ENCODE measurements around the gene NACA2. TPM values are rescaled to one million over a fixed set of nuclear protein-coding genes. Genes with fewer than 3 reads are reported as not detected.
A peak's percentile ranks its signal among the peaks of the same experiment; 100 is the strongest.
"Not testable (repeated sequence)": the region's sequence is repeated elsewhere in the genome, so short reads cannot be mapped to it uniquely, and the experiment has no call there.

The NACA2 gene
- total RNA-seq, 1 donor from 2014 or later: not detected

DNA sequence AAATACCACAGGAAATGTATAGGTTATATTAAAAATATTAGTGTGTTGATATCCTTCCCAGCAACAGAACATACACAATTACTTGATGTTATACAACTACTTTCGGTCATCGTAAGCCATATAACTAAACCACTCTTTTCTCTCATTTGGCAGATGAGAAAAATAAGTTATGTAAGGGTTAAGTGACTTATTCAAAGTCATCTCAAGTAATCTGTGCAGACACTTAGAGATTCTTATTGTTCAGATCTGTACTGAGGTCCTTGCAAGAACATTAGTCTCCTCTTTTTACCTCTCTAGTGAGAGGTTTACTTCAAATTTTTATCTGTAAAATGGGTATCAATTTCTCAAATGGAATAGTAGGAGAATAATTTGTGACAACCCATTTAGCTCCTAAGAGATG, 15.0 kb downstream of the NACA2 start:
- DNase-seq (ENCODE audit: low spot score): no peak

DNA sequence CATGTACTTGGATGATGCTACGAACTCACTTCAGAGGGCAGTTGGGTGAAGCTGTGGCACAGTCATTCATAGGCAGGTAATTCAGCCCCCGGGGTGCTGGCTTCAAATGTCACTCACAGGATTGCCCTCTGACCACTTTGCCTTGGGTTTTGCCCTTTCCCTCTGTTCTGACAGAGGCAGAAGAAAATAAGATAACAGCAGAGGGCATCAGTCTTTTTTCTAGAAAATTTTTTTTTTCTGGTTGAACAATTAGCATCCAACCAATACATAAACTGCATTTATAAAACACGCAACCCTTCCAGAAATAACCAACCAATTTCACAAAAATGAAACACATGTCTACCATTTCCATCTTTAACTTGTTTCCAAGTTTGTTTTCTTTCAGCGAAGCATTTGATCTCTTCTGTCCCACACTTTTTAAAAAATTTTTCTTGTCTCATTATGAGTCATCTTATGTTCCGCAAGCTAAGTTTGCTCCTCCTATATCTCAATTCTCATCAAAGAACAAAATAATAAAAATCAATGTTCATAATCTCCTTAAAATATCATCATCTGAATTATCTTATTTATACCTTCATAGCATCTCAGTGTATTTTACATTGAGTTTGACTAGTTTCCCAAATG, 15.6 kb downstream of the NACA2 start:
- no peak for DNase-seq (ENCODE audit: low spot score)

DNA sequence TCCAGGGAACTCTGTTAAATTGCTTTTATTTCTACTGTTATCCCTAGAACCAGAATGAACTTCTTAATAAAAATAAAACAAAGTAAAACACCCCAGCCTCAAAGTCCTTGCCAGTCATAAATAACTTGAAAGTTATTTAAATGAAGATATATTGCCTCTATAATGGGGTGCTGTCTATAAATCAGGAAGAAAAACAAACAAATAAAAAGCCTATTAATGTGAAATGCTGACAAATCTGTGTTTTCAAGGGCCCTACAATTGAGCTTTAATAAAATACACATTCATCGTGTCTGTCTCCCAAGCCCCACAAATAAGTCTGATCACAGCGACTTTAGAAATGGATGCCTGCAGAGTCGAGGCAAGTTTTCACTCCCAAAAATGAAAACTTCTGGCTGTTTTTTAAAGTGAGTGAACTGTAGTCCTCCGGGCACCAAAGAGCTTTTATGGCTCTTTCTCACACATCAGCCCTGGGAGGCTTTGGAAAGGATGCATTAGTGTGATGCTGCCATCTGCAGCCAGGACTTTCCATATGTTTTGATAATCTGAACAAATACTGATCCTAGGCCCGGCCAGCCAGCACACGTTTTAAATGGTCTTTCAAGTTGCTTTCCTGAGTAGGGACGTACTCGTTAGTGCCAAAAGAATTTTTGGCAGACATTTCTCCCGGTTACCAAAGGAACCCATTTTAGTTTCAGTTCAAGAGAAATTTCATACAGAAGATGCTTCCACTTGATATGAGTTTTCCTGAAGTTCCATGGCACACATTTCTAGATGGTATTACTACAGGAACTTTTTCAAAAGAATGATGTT, 16.3 kb downstream of the NACA2 start:
- peak; percentile 47 for DNase-seq (ENCODE audit: low spot score)

- not testable (repeated sequence) for DNase-seq (ENCODE audit: low spot score)
These were observed 18.5 kb downstream of the NACA2 start for GRCh38 chr17:61572547-61572946.

DNA sequence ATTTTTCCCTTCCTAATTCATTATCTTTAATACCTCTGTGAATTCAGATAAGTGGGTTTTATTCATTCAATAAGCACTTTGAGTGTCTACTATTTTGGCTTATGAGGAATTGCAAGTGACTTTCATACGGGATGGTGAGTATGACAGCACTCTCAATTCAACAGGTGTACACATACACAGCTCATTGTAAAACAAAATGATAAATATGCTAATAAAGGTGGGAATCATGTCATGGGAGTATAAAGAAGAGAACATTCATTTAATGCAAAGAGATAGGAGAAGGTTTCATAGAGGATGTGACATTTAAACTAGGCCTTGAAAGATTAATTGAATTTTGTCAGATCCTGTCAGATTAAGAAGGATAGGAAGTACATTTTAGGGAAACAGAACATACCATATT, 19.4 kb downstream of the NACA2 start:
- DNase-seq (ENCODE audit: low spot score): no peak

- DNase-seq (ENCODE audit: low spot score): no peak
These were observed 20.9 kb downstream of the NACA2 start for GRCh38 chr17:61570118-61570517.

- DNase-seq (ENCODE audit: low spot score): not testable (repeated sequence)
These were observed 21.5 kb downstream of the NACA2 start for GRCh38 chr17:61569525-61569924.

GRCh38 chr17:61568219-61569072, 22.6 kb downstream of the NACA2 start:
- DNase-seq (ENCODE audit: low spot score): no peak

DNA sequence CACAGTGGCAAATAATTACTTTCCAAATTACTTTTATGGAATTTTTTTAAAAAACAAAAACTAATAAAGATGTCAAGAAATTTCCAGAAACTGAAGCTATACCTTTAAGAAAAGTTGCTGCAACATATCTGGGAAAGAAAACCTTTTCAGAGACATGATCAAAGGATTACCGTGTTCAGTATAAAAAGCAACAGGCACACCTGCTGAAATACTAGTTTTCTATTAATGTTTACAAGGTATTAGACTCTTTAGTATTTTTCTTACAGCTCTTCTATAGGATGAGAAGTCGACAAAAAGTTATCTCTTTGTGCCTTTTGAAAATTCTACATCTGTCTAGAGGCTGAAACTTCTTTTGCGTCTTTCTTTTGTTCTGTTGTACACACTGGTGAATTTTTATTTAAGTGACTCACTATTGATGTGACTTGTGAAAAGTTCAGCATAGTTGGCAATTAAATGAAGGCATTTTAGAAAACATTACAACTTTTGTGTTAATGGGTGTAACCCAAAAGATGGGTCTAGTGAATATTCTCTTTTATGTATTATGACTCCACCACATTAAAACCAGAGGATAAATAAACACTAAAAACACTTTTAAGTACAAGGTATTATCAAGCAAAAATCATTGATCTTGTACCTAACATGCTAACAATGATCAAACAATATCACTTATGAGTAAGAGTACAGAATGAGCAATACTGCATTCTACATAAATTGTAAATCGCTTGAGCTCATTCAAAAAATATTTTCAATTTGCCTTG, 23.8 kb downstream of the NACA2 start:
- no peak for DNase-seq (ENCODE audit: low spot score)

GRCh38 chr17:61566448-61566847, 24.6 kb downstream of the NACA2 start:
- DNase-seq (ENCODE audit: low spot score): not testable (repeated sequence)

GRCh38 chr17:61565850-61566249, 25.2 kb downstream of the NACA2 start:
- DNase-seq (ENCODE audit: low spot score): not testable (repeated sequence)

DNA sequence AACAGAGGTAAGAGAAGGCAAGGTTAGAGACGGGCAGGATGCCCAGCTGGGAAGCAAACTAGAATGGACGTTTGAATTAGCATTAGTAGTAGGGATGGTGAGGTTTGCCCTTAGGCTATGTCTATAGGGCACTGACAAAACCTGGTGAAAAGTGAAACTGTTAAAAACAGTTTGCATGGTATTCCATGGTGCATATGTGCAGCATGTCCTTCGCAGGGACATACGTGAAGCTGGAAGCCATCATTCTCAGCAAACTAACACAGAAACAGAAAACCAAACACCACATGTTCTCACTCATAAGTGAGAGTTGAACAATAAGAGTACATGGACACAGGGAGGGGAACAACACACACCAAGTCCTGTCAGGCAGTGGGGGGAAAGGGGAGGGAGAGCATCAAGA, 25.8 kb downstream of the NACA2 start:
- DNase-seq (ENCODE audit: low spot score): no peak

DNA sequence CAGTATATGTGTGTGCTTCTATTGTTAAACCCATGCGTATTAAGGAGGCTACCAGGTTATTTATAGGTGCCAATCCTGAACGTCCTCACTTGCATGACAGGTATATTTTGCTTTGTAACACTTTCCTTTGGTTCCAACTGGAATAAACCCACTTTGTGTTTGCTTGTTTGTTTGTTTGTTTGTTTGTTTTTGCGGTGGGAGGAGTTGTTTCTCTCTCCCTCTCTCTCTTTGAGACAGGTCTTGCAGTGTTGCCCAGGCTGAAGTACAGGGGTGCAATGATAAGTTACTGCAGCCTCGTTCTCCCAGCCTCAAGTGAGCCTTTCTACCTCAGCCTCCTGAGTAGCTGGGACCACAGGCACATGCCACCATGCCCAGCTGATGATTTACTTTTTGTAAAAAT, 28.7 kb downstream of the NACA2 start:
- DNase-seq (ENCODE audit: low spot score): no peak

DNA sequence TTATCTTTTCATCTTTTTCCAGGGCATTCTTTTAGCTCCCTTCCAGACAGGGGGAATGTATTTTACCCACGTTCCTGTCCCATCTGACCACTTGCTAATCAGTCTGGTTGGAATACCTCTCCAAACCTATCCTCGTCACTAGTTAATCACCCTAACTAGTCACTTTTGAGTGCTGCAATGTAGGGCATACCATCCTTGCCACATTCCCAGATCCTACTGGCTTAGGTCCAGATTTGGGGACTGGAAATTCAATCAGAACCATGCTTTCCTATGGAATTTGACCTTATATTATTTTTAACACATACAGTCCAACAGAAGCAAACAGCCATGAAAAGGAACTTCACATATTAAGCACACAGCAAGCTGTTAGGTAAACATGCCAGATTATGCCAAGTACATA, 29.7 kb downstream of the NACA2 start:
- no peak for DNase-seq (ENCODE audit: low spot score)

DNA sequence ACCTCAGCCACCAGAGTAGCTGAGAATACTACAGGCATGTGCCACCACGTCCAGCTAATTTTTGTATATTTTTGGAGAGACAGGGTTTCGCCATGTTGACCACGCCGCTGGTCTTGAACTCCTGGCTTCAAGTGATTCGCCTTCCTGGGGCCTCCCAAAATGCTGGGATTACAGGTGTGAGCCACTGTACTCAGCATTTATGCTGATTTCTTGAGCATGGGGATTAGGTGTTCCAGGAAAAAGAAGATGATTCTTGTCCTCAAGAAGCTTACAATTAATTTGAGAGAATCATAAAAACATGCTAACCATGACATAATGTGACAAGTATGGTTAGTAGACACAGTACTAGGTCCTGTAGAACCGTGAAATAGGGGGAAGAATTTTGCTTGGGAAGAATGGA, 30.9 kb downstream of the NACA2 start:
- no peak for DNase-seq (ENCODE audit: low spot score)

DNA sequence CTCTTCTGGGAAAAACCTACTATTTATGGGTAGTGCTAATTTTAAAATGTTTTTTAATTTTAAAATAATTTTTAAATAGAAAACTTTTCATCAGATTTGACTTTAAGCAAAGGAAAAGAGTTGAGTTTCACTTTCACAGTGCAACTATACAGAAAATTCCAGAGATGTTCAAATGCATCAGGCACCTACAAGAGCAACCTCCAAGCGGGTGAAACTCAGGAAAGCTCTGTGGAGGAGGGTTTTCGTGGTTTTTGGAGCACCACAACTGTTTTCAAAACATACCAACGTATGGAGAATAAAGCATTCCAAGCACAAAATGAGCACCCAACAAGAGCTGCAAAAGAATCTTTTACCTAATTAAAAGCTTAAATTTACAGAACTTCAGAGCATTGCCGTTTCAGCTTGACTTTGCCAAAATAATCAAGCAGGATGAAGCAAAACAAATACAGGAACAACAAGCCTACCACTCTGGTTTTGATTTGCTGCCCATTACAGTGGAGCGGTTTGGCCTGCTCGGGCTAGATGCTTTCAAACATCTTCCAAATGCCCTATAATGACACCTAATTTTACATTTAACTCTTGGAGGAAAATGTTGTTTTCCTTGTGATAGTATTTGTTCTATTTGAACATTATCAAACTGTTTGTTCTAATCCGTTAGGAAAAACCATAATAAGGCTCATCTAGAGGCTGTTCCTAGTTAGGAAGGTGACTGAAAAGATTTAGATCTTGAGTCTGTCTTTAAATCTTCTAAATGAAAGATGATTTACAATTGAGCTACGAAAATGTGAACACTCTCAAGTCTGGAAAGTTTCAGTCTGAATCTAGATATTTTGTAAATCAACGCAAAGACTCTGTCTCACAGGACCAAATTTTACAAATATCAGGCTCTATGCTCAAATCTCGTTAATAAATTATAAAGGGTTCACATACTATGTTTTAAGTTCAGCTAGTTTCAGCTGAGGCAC, 34.5 kb downstream of the NACA2 start:
- no peak for DNase-seq (ENCODE audit: low spot score)

- DNase-seq (ENCODE audit: low spot score): no peak
These were observed 35.9 kb downstream of the NACA2 start for GRCh38 chr17:61555127-61555566.

DNA sequence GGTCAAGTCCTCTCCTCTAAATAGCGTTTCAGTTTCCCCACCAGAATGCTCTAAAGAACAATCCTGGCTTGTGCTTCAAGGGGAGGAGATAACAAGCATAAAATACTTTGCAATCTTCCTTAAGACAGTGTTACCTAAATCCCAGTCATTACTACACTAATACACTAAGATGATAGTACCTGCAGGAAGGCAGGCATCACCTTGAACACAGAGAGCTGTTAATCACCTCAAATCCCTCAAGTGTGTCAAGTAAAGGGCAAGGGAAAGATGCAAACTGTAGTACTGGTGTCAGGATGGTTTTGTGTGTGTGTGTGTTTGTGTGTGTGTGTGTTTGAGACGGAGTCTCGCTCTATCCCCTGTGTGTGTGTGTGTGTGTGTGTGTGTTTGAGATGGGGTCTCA, 36.8 kb downstream of the NACA2 start:
- no peak for DNase-seq (ENCODE audit: low spot score)

DNA sequence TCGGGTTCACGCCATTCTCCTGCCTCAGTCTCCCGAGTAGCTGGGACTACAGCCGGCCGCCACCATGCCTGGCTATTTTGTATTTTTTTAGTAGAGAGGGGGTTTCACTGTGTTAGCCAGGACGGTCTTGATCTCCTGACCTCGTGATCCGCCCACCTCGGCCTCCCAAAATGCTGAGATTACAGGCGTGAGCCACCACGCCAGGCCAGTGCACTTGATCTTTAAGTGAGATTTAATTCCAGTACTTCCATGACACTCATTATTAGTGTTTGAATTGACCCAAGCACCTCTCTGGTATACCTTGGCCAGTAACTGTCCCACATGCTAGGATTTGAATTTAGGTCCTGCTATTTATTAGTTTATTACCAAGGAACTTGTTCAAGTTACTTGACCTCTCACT, 38.5 kb downstream of the NACA2 start:
- not testable (repeated sequence) for DNase-seq (ENCODE audit: low spot score)

DNA sequence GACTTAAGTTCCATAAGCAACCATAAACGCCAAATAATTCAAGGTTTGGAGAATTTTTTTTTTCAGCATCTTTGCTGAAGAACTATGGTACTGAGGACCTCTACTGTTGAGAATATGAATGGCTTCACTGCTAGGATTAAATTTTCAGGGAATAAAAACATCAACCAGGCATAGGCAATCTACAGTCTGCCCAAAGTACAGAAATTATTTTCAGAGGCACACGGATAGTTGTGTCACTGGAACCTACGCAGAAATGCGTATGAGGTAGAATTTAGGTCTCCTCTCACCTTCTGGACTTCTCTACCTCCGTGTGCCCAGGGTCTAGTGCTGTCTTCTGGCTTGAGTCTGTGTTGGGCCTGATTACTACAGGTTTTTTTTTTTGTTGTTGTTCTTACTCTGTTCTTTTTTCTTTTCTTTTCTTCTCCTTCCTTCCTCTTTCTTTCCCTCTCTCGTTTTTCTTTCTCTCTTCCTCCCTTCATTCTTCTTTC, 39.7 kb downstream of the NACA2 start:
- DNase-seq (ENCODE audit: low spot score): no peak
